Measurements from ENCODE around the gene ORC6.

DNA sequence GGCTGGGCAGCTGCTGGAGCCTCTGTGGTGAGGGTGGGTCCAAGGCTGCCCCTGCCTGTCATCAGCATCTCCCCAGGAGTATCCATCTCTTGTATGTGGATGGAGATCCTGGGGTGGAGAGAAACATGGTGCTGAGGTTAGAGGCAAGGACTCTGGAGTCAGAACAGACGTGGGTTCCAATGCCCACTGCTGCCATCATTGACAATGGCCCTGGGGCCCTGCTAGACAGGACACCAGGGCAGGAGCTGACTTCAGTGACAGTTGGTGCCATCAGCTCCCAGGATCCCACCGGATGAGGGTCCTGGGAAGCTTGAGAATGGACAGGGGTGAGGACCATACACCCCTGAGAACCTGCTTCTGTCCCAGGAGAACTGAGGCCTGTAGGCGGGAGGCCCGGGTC is 43.1 kb downstream of the ORC6 start:
- TF ChIP-seq, protein P1, sequence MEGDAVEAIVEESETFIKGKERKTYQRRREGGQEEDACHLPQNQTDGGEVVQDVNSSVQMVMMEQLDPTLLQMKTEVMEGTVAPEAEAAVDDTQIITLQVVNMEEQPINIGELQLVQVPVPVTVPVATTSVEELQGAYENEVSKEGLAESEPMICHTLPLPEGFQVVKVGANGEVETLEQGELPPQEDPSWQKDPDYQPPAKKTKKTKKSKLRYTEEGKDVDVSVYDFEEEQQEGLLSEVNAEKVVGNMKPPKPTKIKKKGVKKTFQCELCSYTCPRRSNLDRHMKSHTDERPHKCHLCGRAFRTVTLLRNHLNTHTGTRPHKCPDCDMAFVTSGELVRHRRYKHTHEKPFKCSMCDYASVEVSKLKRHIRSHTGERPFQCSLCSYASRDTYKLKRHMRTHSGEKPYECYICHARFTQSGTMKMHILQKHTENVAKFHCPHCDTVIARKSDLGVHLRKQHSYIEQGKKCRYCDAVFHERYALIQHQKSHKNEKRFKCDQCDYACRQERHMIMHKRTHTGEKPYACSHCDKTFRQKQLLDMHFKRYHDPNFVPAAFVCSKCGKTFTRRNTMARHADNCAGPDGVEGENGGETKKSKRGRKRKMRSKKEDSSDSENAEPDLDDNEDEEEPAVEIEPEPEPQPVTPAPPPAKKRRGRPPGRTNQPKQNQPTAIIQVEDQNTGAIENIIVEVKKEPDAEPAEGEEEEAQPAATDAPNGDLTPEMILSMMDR (IDR thresholded peaks at IDR 0.05) = no peak
- TF ChIP-seq POLR2A (IDR thresholded peaks at IDR 0.05) = no peak

All from esophagus squamous epithelium (tissue), 4 donors.